A549 (cell line): ENCODE measurements around the gene SEPTIN10. TPM values are rescaled to one million over a fixed set of nuclear protein-coding genes. Genes with fewer than 3 reads are reported as not detected.

Experiments used
- ATAC-seq, 2 experiments: fragments of 200-7000 bp in 1 of 2; fragments of >200 bp in 1 of 2; cut with Nextera tagmentation in 1 of 2; cut with Tn5 transposase in 1 of 2; 3 replicates each; pipeline versions ENCODE4 v1.8.0 to v1.9.1; 2018 to 2020; ENCODE audit warnings: mild to moderate bottlenecking in 1 of 2, moderate library complexity in 1 of 2
- CTCF ChIA-PET: fragments of 300-600 bp; sonication (Branson Sonifier 250); formaldehyde crosslinking; extraction: SDS; loops from one replicate; lab custom pipeline; 2021; ENCODE audit warnings: antibody characterized with exemption, inconsistent platforms; lab: Yijun Ruan, JAX
- POLR2A ChIA-PET: fragments of 350-600 bp; formaldehyde crosslinking; extraction: SDS; loops from one replicate; lab custom pipeline; 2021; ENCODE audit warnings: antibody characterized with exemption, inconsistent platforms; lab: Yijun Ruan, JAX
- DNase-seq, 2 experiments: peaks; one replicate each; pipeline versions ENCODE4 v3.0.0 to v3.0.0-alpha.2; 2011 to 2016; ENCODE audit warnings: low read depth in 1 of 2, low spot score in 1 of 2
- FAIRE-seq: peaks from 2 replicates; lab custom pipeline; 2011; peaks lifted over from hg19 to GRCh38; lab: Jason Lieb, UNC
- H3K27ac ChIP-seq, 2 experiments: fragments of >200 bp; sonication (Bioruptor Twin); formaldehyde crosslinking; 3 replicates each; pipeline ENCODE4 v1.5.1; 2016 to 2017
- H3K4me1 ChIP-seq: fragments of >200 bp; sonication (Bioruptor Twin); formaldehyde crosslinking; 3 replicates; pipeline ENCODE4 v1.6.1; 2016
- H3K4me2 ChIP-seq: fragments of >200 bp; sonication (Bioruptor Twin); formaldehyde crosslinking; 3 replicates; pipeline ENCODE4 v1.6.1; 2016
- H3K4me3 ChIP-seq: fragments of >200 bp; sonication (Bioruptor Twin); formaldehyde crosslinking; 3 replicates; pipeline ENCODE4 v1.5.1; 2016
- H3K9me3 ChIP-seq: fragments of >200 bp; sonication (Bioruptor Twin); formaldehyde crosslinking; 3 replicates; pipeline ENCODE4 v1.6.1; 2016
- CHD4 ChIP-seq: fragments of 200-600 bp; sonication (generic); IDR thresholded peaks from 2 replicates; pipeline ENCODE4 v1.6.1; 2016; ENCODE audit warnings: antibody characterized with exemption, mild to moderate bottlenecking, borderline replicate concordance
- CTCF ChIP-seq: fragments of >200 bp; sonication (Bioruptor Twin); formaldehyde crosslinking; IDR thresholded peaks from 3 replicates; pipeline ENCODE4 v1.5.1; 2016
- E2F6 ChIP-seq: IDR thresholded peaks from 2 replicates; pipeline ENCODE4 v1.6.1; 2012; ENCODE audit warnings: low read depth, borderline replicate concordance
- FOXS1 ChIP-seq: fragments of 250-450 bp; sonication (Bioruptor Pico); IDR thresholded peaks from 2 replicates; pipeline ENCODE4 v1.5.0; 2020; ENCODE audit warnings: mild to moderate bottlenecking, moderate library complexity
- HDAC2 ChIP-seq: fragments of 200-600 bp; sonication (generic); IDR thresholded peaks from 2 replicates; pipeline ENCODE4 v1.6.1; 2016
- HES2 ChIP-seq: fragments of >200 bp; sonication (Bioruptor Twin); formaldehyde crosslinking; IDR thresholded peaks from 2 replicates; pipeline ENCODE4 v1.6.1; 2016
- HEYL ChIP-seq: fragments of 250-450 bp; sonication (Bioruptor Pico); IDR thresholded peaks from 2 replicates; pipeline ENCODE4 v1.8.0; 2021; ENCODE audit warnings: mild to moderate bottlenecking, moderate library complexity
- HOXA7 ChIP-seq: fragments of 250-450 bp; sonication (Bioruptor Pico); IDR thresholded peaks from 2 replicates; pipeline ENCODE4 v1.5.0; 2020; ENCODE audit warnings: mild to moderate bottlenecking, moderate library complexity
- HOXB5 ChIP-seq: fragments of 250-450 bp; sonication (Bioruptor Pico); IDR thresholded peaks from 2 replicates; pipeline ENCODE4 v1.5.0; 2020; ENCODE audit warnings: mild to moderate bottlenecking, moderate library complexity
- JUN ChIP-seq, 2 experiments: fragments of >200 bp; sonication (Bioruptor Twin); formaldehyde crosslinking; IDR thresholded peaks; 2 replicates in 1 of 2; 3 replicates in 1 of 2; pipeline ENCODE4 v1.6.1; 2016 to 2017
- MAX ChIP-seq: IDR thresholded peaks from 2 replicates; pipeline ENCODE4 v1.6.1; 2012
- MAZ ChIP-seq: fragments of 150-350 bp; IDR thresholded peaks from 2 replicates; pipeline ENCODE4 v1.6.1; 2014; ENCODE audit warnings: antibody characterized with exemption, low read depth, low read length, borderline replicate concordance
- MYC ChIP-seq: IDR thresholded peaks from 2 replicates; pipeline ENCODE4 v1.6.1; 2012; ENCODE audit warnings: mild to moderate bottlenecking, inconsistent platforms, low read length, improper control_type of control experiment, borderline replicate concordance
- NR3C1 ChIP-seq: fragments of >200 bp; sonication (Bioruptor Twin); formaldehyde crosslinking; IDR thresholded peaks from 3 replicates; pipeline ENCODE4 v1.6.1; 2017
- PHF8 ChIP-seq: fragments of 200-600 bp; sonication (generic); IDR thresholded peaks from 2 replicates; pipeline ENCODE4 v1.6.1; 2016; ENCODE audit warnings: low read depth, mild to moderate bottlenecking, antibody characterized with exemption, moderate library complexity, borderline replicate concordance
- POLR2A ChIP-seq: IDR thresholded peaks from 2 replicates; pipeline ENCODE4 v1.6.1; 2012; ENCODE audit warnings: mild to moderate bottlenecking, low read length
- POLR2AphosphoS2 ChIP-seq: conservative IDR thresholded peaks from 2 replicates; pipeline ENCODE4 v1.6.1; 2012; ENCODE audit warnings: low read length, improper control_type of control experiment, inconsistent platforms
- RFX5 ChIP-seq: fragments of 450-650 bp; IDR thresholded peaks from 2 replicates; pipeline ENCODE4 v1.7.1; 2014; ENCODE audit warnings: antibody characterized with exemption, mild to moderate bottlenecking, moderate library complexity
- RNF2 ChIP-seq: fragments of 200-600 bp; sonication (generic); IDR thresholded peaks from 2 replicates; pipeline ENCODE4 v1.6.1; 2016; ENCODE audit warnings: low read depth, mild to moderate bottlenecking, antibody characterized with exemption, moderate library complexity, borderline replicate concordance
- TP53 ChIP-seq: fragments of 250-450 bp; sonication (Bioruptor Pico); IDR thresholded peaks from 2 replicates; pipeline ENCODE4 v1.5.0; 2021; ENCODE audit warnings: mild to moderate bottlenecking, moderate library complexity
- ZC3H11A ChIP-seq: fragments of 450-650 bp; IDR thresholded peaks from 2 replicates; pipeline ENCODE4 v1.6.1; 2014; ENCODE audit warnings: antibody characterized with exemption, mild to moderate bottlenecking
- WGBS: methylation state at CpG from one replicate; pipeline ENCODE4 v1.1.6; 2017; ENCODE audit errors: missing lambda C conversion rate; 5-methylcytosine and 5-hydroxymethylcytosine counted together
- polyA plus RNA-seq, 4 experiments: library from polyadenylated mRNA; depleted of rRNA in 3 of 4; stranded (reverse); fragments of >200 nt; fragmentation: RNase III in 1 of 4; extraction: RNeasy Plus Mini Kit Qiagen cat#74134 plus additional on column Dnase treatment in 1 of 4; gene quantifications; 2 replicates in 3 of 4; 3 replicates in 1 of 4; pipeline ENCODE4 v1.2.3, GENCODE V29; 2011 to 2017

The SEPTIN10 gene
- polyA plus RNA-seq, 2 of the 4 experiments (the other 2 are of a cell fraction) = 87.6 to 95.0 TPM

GRCh38 chr2:109614715-109615636 is 1.2 kb upstream of the SEPTIN10 start:
- TF ChIP-seq PHF8 (no peak), FOXS1 (no peak), RNF2 (0 out of 2 replicates have a peak, but pooled peaks have one; percentile 11), CTCF (no peak), TP53 (no peak), HDAC2 (no peak), E2F6 (0 out of 2 replicates have a peak, but pooled peaks have one; percentile 30), ZC3H11A (no peak), MAX (peak; percentile 88), CHD4 (no peak)

GRCh38 chr2:109613081-109613921 is 465 bp downstream of the SEPTIN10 start:
- FAIRE-seq (no peak), DNase-seq (peak in 1 of 2 experiments; percentile 41), ATAC-seq (peak; percentile 31 to 57)
- ChIA-PET CTCF (interaction anchor here (0.6 to 4.9 kb wide), 5 partner anchors 30 to 123 kb away, joined by 3 to 37 read pairs (median 9); no protein-coding TSS in a partner anchor), POLR2A (interaction anchor here (0.6 to 1.6 kb wide), 10 partner anchors 9 to 509 kb away, joined by 3 to 8 read pairs (median 4); no protein-coding TSS in a partner anchor)
- H3K4me2 ChIP-seq = peak overlapping the region; percentile 74
- H3K9me3 ChIP-seq = no peaks in the 10 kb centered on the region
- WGBS = under 1% methylated on average over 27 of the region's 82 CpGs
- H3K27ac ChIP-seq = peak overlapping the region; percentile 92 to 99
- H3K4me1 ChIP-seq = peaks cover 54% of the 10 kb centered on the region
- TF ChIP-seq CTCF = no peak
- no peak for TF ChIP-seq HOXB5 (CRISPR knock-in tag)
- TF ChIP-seq POLR2AphosphoS2 = no peak
- no peak for TF ChIP-seq HEYL
- no peak for TF ChIP-seq RFX5
- no peak for TF ChIP-seq MAX
- TF ChIP-seq HES2 = no peak
- peak; percentile 59 for TF ChIP-seq POLR2A
- TF ChIP-seq MYC = no peak
- peak; percentile 74; the same call in 1 of the 2 replicates for TF ChIP-seq PHF8
- TF ChIP-seq JUN (IDR thresholded peaks at IDR 0.05) = peak in 1 of 2 experiments; percentile 37; a peak in 2 of 5 replicates
- TF ChIP-seq NR3C1 = no peak
- no peak for TF ChIP-seq RNF2
- TF ChIP-seq HOXA7 (CRISPR knock-in tag) = no peak
- no peak for TF ChIP-seq MAZ
- peak overlapping the region; percentile 69 for H3K4me3 ChIP-seq

More at GRCh38 chr2:109614715-109615636, 1.2 kb upstream of the SEPTIN10 start:
- Histone ChIP-seq H3K4me1 (peaks cover 43% of the 10 kb centered on the region; the same call in 2 of the 3 replicates), H3K27ac (peak overlapping the region; percentile 92 to 99), H3K4me3 (peak overlapping the region; percentile 69), H3K9me3 (no peaks in the 10 kb centered on the region), H3K4me2 (peak overlapping the region; percentile 81)
- ChIA-PET CTCF (interaction anchor here (0.5 to 4.9 kb wide), 8 partner anchors 14 to 121 kb away, joined by 3 to 37 read pairs (median 3); no protein-coding TSS in a partner anchor), POLR2A (interaction anchor here (0.6 to 1.6 kb wide), 10 partner anchors 8 to 116 kb away, joined by 3 to 8 read pairs (median 4); no protein-coding TSS in a partner anchor)
- 59% methylated on average over 20 of the region's 90 CpGs for WGBS
- ATAC-seq = peak in 1 of 2 experiments; percentile 3; a peak in 2 of 6 replicates
- DNase-seq = peak in 1 of 2 experiments; percentile 31
- no peak for FAIRE-seq
